ENCODE results near the gene JAKMIP2. TPM values are rescaled to one million over a fixed set of nuclear protein-coding genes. Genes with fewer than 3 reads are reported as not detected.

JAKMIP2 gene
- total RNA-seq, 1 experiment from 2014 or later, result not detected

DNA sequence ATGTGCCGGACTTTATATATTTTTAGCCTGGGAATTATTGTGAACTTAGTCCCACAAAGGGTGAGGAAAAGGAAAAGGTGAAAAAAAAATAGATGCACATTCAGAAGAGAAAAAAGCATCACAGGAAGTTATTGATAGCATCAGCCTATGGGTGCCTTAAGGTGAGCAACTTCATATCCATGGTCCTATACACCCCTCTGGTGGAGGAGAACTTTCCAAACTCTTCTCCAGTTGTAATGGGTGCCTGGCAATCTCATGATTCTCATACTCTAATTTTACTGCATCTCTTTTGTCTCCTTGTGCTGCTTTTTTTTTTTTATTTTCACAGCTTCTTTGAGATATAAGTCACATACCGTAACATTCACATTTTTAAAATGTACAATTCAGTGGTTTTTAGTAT lies 107.4 kb downstream of the JAKMIP2 start:
- no peaks in the 10 kb centered on the region for H3K79me2 ChIP-seq (ENCODE audit: insufficient read depth, low read length)
- H4K20me1 ChIP-seq (ENCODE audit: insufficient read depth), result no peaks in the 10 kb centered on the region
- H3K4me2 ChIP-seq (ENCODE audit: low read length), result no peak overlapping the region
- POLR2A ChIA-PET, result no interaction called here
- no peaks in the 10 kb centered on the region for H3K9me2 ChIP-seq (ENCODE audit: insufficient read depth)
- no peak overlapping the region for H3K27ac ChIP-seq (ENCODE audit: low read depth, low read length)
- intact Hi-C loops (cut with micrococcal nuclease), result loop anchor here (2.0 kb wide), 1 partner anchor 46 kb away; no protein-coding TSS in a partner anchor
- no peak for DNase-seq (ENCODE audit: low read depth, low spot score)
- H3K9ac ChIP-seq (ENCODE audit: low read length), result no peak overlapping the region
- no peaks in the 10 kb centered on the region for H3K36me3 ChIP-seq (ENCODE audit: control insufficient read depth in 1 of 2, insufficient read depth in 2 of 2, low read length in 2 of 2)
- peak; percentile 18; the same call in 1 of the 2 replicates for TF ChIP-seq RAD21 (IDR thresholded peaks at IDR 0.05; ENCODE audit: low read depth)
- no peak for TF ChIP-seq CBX3 (IDR thresholded peaks at IDR 0.05; ENCODE audit: low read depth)
- TF ChIP-seq POLR2A (IDR thresholded peaks at IDR 0.05; ENCODE audit: borderline replicate concordance, extremely low read depth, insufficient read depth, insufficient read length), result no peak
- TF ChIP-seq, protein P1, sequence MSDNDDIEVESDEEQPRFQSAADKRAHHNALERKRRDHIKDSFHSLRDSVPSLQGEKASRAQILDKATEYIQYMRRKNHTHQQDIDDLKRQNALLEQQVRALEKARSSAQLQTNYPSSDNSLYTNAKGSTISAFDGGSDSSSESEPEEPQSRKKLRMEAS (IDR thresholded peaks at IDR 0.05), result no peak
- no peak for TF ChIP-seq SRF (IDR thresholded peaks at IDR 0.05; ENCODE audit: low read depth)
- TF ChIP-seq, protein P2, sequence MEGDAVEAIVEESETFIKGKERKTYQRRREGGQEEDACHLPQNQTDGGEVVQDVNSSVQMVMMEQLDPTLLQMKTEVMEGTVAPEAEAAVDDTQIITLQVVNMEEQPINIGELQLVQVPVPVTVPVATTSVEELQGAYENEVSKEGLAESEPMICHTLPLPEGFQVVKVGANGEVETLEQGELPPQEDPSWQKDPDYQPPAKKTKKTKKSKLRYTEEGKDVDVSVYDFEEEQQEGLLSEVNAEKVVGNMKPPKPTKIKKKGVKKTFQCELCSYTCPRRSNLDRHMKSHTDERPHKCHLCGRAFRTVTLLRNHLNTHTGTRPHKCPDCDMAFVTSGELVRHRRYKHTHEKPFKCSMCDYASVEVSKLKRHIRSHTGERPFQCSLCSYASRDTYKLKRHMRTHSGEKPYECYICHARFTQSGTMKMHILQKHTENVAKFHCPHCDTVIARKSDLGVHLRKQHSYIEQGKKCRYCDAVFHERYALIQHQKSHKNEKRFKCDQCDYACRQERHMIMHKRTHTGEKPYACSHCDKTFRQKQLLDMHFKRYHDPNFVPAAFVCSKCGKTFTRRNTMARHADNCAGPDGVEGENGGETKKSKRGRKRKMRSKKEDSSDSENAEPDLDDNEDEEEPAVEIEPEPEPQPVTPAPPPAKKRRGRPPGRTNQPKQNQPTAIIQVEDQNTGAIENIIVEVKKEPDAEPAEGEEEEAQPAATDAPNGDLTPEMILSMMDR (IDR thresholded peaks at IDR 0.05 in 2 of 3, conservative IDR thresholded peaks at IDR 0.05 in 1 of 3; ENCODE audit: borderline replicate concordance in 1 of 3, insufficient read depth in 1 of 3, low read depth in 2 of 3, low read length in 2 of 3), result peak in 2 of 3 experiments; percentile 4 to 13; a peak in 1 of 6 replicates
- no peaks in the 10 kb centered on the region for H3K9me3 ChIP-seq (ENCODE audit: control insufficient read depth in 1 of 2, insufficient read depth in 1 of 2, low read depth in 1 of 2, low read length in 2 of 2)
- no peak overlapping the region for H2AFZ ChIP-seq (ENCODE audit: low read depth, low read length, poor library complexity, severe bottlenecking)
- RAD21 ChIA-PET (ENCODE audit: low non-redundant PET in 1 of 2, low total read pairs in 2 of 2, uncharacterized antibody in 2 of 2, unreplicated experiment in 2 of 2), result no interaction called here
- peaks cover 5% of the 10 kb centered on the region for H3K27me3 ChIP-seq (ENCODE audit: insufficient read depth, low read length)
- CTCF ChIA-PET, result no interaction called here
- H3K4me3 ChIP-seq (replicated peaks in 1 of 2; ENCODE audit: low read depth in 1 of 2, low read length in 2 of 2), result no peak overlapping the region
- H3K4me1 ChIP-seq (ENCODE audit: control insufficient read depth in 1 of 2, insufficient read depth in 2 of 2, low read length in 2 of 2), result no peaks in the 10 kb centered on the region
- BruUV-seq (replicated peaks), result no TSS peak
- no peak for ATAC-seq

DNA sequence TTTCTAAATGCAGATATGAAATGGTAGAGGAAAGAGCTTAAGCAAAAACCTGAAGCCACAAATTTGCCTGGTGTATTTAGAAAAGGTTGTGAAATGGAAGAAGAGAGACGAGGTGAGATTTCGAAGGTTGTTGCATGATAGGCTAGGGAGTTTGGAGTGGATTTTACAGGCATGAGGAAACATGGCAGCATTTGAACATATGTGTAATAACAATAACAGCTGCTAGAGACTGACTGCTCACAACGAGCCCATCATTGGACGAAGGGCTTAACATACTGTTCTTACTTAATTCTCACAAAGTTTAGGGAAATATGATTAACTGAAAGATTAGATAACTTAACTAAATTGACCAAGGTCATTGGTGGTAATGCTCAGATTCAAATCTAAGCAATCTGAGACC lies 108.1 kb downstream of the JAKMIP2 start:
- no peaks in the 10 kb centered on the region for H4K20me1 ChIP-seq (ENCODE audit: insufficient read depth)
- ChIA-PET POLR2A (no interaction called here), CTCF (no interaction called here), RAD21 (ENCODE audit: low non-redundant PET in 1 of 2, low total read pairs in 2 of 2, uncharacterized antibody in 2 of 2, unreplicated experiment in 2 of 2) (no interaction called here)
- H3K27me3 ChIP-seq (ENCODE audit: insufficient read depth, low read length), result peaks cover 5% of the 10 kb centered on the region
- no peaks in the 10 kb centered on the region for H3K4me1 ChIP-seq (ENCODE audit: control insufficient read depth in 1 of 2, insufficient read depth in 2 of 2, low read length in 2 of 2)
- no peak overlapping the region for H3K9ac ChIP-seq (ENCODE audit: low read length)
- no peak overlapping the region for H3K4me3 ChIP-seq (replicated peaks in 1 of 2; ENCODE audit: low read depth in 1 of 2, low read length in 2 of 2)
- no peak overlapping the region for H3K27ac ChIP-seq (ENCODE audit: low read depth, low read length)
- no peak overlapping the region for H3K4me2 ChIP-seq (ENCODE audit: low read length)
- H3K9me3 ChIP-seq (ENCODE audit: control insufficient read depth in 1 of 2, insufficient read depth in 1 of 2, low read depth in 1 of 2, low read length in 2 of 2), result no peaks in the 10 kb centered on the region
- H3K36me3 ChIP-seq (ENCODE audit: control insufficient read depth in 1 of 2, insufficient read depth in 2 of 2, low read length in 2 of 2), result no peaks in the 10 kb centered on the region
- H2AFZ ChIP-seq (ENCODE audit: low read depth, low read length, poor library complexity, severe bottlenecking), result no peak overlapping the region
- intact Hi-C loops (cut with micrococcal nuclease), result loop anchor here (2.0 kb wide), 1 partner anchor 46 kb away; no protein-coding TSS in a partner anchor
- no peaks in the 10 kb centered on the region for H3K79me2 ChIP-seq (ENCODE audit: insufficient read depth, low read length)
- DNase-seq (ENCODE audit: low read depth, low spot score), result no peak
- no TSS peak for BruUV-seq (replicated peaks)
- ATAC-seq, result no peak
- no peaks in the 10 kb centered on the region for H3K9me2 ChIP-seq (ENCODE audit: insufficient read depth)
- TF ChIP-seq, protein P2 (IDR thresholded peaks at IDR 0.05 in 2 of 3, conservative IDR thresholded peaks at IDR 0.05 in 1 of 3; ENCODE audit: borderline replicate concordance in 1 of 3, insufficient read depth in 1 of 3, low read depth in 2 of 3, low read length in 2 of 3), result no peak
- no peak for TF ChIP-seq CBX3 (IDR thresholded peaks at IDR 0.05; ENCODE audit: low read depth)
- TF ChIP-seq ATF3 (IDR thresholded peaks at IDR 0.05), result no peak
- TF ChIP-seq, protein P3, sequence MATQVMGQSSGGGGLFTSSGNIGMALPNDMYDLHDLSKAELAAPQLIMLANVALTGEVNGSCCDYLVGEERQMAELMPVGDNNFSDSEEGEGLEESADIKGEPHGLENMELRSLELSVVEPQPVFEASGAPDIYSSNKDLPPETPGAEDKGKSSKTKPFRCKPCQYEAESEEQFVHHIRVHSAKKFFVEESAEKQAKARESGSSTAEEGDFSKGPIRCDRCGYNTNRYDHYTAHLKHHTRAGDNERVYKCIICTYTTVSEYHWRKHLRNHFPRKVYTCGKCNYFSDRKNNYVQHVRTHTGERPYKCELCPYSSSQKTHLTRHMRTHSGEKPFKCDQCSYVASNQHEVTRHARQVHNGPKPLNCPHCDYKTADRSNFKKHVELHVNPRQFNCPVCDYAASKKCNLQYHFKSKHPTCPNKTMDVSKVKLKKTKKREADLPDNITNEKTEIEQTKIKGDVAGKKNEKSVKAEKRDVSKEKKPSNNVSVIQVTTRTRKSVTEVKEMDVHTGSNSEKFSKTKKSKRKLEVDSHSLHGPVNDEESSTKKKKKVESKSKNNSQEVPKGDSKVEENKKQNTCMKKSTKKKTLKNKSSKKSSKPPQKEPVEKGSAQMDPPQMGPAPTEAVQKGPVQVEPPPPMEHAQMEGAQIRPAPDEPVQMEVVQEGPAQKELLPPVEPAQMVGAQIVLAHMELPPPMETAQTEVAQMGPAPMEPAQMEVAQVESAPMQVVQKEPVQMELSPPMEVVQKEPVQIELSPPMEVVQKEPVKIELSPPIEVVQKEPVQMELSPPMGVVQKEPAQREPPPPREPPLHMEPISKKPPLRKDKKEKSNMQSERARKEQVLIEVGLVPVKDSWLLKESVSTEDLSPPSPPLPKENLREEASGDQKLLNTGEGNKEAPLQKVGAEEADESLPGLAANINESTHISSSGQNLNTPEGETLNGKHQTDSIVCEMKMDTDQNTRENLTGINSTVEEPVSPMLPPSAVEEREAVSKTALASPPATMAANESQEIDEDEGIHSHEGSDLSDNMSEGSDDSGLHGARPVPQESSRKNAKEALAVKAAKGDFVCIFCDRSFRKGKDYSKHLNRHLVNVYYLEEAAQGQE (IDR thresholded peaks at IDR 0.05; ENCODE audit: low read depth), result no peak
- no peak for TF ChIP-seq SIN3A (IDR thresholded peaks at IDR 0.05; ENCODE audit: low read depth)
- TF ChIP-seq EZH2phosphoT487 (IDR thresholded peaks at IDR 0.05; ENCODE audit: borderline replicate concordance), result no peak
- no peak for TF ChIP-seq ZFX (IDR thresholded peaks at IDR 0.05)
- no peak for TF ChIP-seq SP1 (IDR thresholded peaks at IDR 0.05; ENCODE audit: low read depth)
- no peak for TF ChIP-seq EGR1 (IDR thresholded peaks at IDR 0.05; ENCODE audit: low read depth)

All from HCT116 (cell line).